Fibroblast of villous mesenchyme (primary cell): Measurements from ENCODE around the gene SS18L1. TPM values are rescaled to one million over a fixed set of nuclear protein-coding genes. Genes with fewer than 3 reads are reported as not detected.

Experiments
- DNase-seq: peaks from one replicate; pipeline ENCODE4 v3.0.0-alpha.2; 2010; ENCODE audit warnings: low read depth
- H3K4me3 ChIP-seq: 2 replicates; pipeline ENCODE4 v1.5.1; 2011; ENCODE audit warnings: low read depth, mild to moderate bottlenecking, low read length
- total RNA-seq: library from RNA; depleted of rRNA; stranded (reverse); fragments of >200 nt; gene quantifications from 2 replicates; pipeline ENCODE4 v1.2.3, GENCODE V29; 2012
- TF ChIP-seq, protein P1 (sequence below): IDR thresholded peaks from 2 replicates; pipeline ENCODE4 v1.5.1; 2012; ENCODE audit warnings: low read depth, mild to moderate bottlenecking, low read length; ENCODE audit not compliant: insufficient read depth

SS18L1 gene
- total RNA-seq, 1 donor, result 14.2 TPM

DNA sequence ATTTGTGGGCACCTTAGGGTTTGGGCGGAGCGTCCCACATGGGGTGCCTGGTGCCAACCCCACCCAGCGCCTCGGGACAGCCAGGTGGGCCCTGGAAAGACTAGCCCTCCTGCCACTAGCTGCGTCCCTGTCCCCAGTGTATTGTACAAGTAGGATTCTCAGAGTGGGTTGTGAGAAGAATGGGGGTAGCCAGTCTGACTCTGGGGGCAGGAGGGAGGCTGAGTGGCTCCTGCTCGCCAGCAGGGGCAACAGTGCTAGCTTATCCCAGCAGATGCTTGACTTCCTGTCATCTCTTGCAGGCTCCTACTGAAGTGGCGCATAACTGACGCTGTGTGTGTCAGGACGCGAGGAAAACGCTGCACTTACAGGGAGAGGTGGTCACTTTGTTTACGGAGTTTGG, 9.7 kb upstream of the SS18L1 start:
- H3K4me3 ChIP-seq, result no peak overlapping the region
- no peak for DNase-seq
- TF ChIP-seq, protein P1, sequence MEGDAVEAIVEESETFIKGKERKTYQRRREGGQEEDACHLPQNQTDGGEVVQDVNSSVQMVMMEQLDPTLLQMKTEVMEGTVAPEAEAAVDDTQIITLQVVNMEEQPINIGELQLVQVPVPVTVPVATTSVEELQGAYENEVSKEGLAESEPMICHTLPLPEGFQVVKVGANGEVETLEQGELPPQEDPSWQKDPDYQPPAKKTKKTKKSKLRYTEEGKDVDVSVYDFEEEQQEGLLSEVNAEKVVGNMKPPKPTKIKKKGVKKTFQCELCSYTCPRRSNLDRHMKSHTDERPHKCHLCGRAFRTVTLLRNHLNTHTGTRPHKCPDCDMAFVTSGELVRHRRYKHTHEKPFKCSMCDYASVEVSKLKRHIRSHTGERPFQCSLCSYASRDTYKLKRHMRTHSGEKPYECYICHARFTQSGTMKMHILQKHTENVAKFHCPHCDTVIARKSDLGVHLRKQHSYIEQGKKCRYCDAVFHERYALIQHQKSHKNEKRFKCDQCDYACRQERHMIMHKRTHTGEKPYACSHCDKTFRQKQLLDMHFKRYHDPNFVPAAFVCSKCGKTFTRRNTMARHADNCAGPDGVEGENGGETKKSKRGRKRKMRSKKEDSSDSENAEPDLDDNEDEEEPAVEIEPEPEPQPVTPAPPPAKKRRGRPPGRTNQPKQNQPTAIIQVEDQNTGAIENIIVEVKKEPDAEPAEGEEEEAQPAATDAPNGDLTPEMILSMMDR, result no peak

DNA sequence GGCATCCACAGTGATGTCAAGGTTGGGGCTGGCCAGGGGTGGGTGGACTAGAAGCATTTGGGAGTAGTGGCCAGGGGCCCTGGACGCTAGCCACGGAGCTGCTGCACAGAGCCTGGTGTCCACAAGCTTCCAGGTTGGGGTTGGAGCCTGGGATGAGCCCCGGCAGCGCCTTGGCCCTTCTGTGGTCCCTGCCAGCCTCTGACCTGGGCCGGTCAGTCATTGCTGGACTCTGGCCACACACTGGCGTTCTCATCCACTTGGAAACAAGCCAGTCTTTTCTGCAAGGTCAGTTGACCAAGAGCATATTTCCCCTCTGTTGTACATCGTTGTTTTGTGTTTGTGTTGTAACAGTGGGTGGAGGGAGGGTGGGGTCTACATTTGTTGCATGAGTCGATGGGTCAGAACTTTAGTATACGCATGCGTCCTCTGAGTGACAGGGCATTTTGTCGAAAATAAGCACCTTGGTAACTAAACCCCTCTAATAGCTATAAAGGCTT, 8.8 kb upstream of the SS18L1 start:
- peak; percentile 62 for DNase-seq
- no peak overlapping the region for H3K4me3 ChIP-seq
- TF ChIP-seq, protein P1, result no peak

DNA sequence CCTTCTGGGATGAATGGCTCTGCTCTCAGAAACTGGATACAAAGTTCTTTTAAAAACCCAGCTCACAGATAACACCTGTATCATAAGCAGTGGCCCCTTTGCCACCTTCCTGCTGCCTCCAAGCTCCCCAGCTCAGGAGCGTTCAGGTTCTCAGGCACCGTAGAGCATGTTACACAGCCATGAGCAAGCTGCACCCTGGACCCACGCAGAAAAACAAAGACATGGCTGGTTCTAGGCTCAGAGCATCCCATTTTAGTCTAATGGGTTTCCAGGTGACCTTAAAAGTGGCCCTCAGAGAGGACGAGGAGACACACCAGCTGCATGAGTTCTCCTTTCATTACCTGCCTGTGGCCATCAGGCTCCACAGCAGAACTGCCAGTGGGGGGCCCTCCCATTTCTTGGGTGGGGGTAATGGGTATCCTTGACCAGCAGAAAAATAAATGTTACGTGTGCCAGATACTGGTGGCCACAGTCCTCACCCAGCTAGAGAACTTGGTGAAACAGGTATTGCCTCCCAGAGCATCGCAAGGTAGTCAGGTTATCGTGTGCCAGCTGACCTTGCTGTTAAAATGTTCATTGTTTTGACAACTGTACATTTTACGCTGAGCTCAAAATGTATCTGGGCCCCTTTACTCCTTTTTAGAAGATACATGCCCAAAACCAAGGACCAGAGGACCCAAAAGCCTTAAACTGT, 7.8 kb upstream of the SS18L1 start:
- DNase-seq, result no peak
- TF ChIP-seq, protein P1, result no peak
- no peak overlapping the region for H3K4me3 ChIP-seq

DNA sequence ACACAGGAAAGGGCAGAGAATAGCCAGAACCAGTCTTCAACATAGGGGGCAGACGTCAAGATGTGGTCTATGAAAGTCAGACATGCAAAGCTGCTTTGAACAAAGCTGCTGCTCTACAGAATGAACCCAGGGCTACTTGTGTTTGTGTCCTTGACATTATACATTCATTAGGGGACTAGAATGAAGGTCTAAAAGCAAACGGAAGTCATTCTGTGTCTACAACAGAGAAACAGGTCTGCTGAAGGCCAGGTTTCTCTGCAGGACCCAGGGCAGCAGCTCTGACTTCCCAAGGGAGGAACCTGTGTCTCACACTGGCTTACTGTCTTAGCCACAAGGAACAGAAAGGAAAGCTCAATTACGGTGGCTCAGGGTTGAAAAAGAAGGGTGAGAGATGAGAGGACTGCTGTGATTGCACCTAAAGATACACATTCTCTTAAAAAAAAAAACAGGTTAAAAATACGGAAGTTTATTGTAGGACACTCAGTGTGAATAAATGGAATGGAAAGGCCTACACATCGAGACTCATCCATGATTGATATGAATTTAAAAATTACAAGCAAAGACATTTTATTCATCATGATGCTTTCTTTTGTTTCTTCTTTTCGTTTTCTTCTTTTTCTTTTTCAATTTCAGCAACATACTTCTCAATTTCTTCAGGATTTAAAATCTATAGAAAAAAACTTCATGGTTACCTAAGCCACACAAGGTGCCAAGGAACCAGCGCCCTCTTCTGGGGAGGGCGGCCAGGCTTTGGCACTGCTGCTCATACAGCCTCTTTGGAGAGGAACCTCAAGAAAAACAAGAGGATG, 7.1 kb upstream of the SS18L1 start:
- TF ChIP-seq, protein P1, result peak; percentile 89
- peak; percentile 75 for DNase-seq
- H3K4me3 ChIP-seq, result no peak overlapping the region

DNA sequence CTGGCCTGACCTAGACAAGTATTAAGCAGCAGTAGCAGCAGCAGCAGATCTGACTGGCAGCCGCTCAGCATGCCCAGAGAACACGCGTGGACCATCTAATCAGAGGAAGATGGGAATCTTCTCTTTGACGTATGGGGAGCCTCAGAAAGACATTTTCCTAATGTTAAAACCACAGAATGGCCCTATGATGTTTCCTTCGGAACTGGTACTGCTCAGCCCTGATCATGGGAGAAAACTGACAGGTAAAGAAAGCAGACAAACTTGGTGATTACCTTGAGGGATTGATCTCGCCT, 6.5 kb upstream of the SS18L1 start:
- TF ChIP-seq, protein P1, result no peak
- no peak overlapping the region for H3K4me3 ChIP-seq
- DNase-seq, result no peak

DNA sequence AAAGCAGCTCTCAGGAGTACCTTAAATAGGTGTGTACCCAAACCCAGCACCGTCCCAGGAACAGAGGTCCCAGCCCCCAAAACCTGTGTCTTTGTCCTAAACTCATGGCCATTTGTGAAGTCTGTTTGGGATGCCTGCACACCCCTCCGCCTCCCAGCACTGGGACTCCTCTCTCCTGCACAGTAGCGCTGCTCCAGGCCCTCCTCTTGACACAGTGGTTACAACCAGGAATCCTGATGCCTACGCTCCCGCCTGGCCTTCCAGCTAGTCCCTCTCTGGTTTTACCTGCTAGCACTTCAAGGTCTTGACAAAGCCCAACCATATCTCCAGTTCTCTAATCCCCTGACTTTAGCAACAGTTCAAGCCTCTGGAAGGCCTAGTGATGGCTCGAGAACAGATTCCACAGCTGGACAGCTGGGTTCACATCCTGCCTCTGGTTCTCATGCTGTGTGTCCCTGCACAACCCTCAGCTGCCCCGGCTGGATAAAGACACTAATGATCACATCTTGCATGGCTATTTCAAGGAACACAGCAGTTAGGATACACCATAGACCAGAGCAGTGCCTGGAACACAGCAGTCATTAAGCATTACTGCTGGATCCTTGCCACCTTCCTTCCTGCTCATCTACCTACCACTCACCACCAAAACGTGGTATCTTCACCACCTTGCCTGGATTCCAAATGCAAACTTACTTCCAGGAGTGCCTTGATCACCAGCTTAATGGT, 5.9 kb upstream of the SS18L1 start:
- no peak for DNase-seq
- no peak overlapping the region for H3K4me3 ChIP-seq
- TF ChIP-seq, protein P1, result no peak
